Activated CD4-positive, alpha-beta T cell treated with anti-CD3 and anti-CD28 coated beads, Interleukin-2, amount 50 U/mL, for 4 hours (primary cell): ENCODE results near the gene USP3.
"Not testable (repeated sequence)": the region's sequence is repeated elsewhere in the genome, so short reads cannot be mapped to it uniquely, and the experiment has no call there.

Source experiments
- DNase-seq, 2 experiments: peaks; one replicate each; pipeline ENCODE4 v3.0.0-alpha.2; 2020

The USP3 gene

GRCh38 chr15:63597038-63597790 lies 92.8 kb downstream of the USP3 start, which contains the start of gene FBXL22:
TSS of gene FBXL22 (plus strand) at chr15:63597387. CDS start at chr15:63597393, 6 bp downstream.
- no peak for DNase-seq

- no peak for DNase-seq
These were observed 93.4 kb downstream of the USP3 start for GRCh38 chr15:63597821-63598220.

GRCh38 chr15:63598473-63599400 lies 94.3 kb downstream of the USP3 start:
- DNase-seq, result no peak

- peak; percentile 31 to 46 for DNase-seq
These were observed 95.1 kb downstream of the USP3 start for GRCh38 chr15:63599401-63600000.

GRCh38 chr15:63600001-63600615 lies 95.7 kb downstream of the USP3 start:
- DNase-seq, result no peak

GRCh38 chr15:63600616-63601025 lies 96.2 kb downstream of the USP3 start:
- peak; percentile 84 to 86 for DNase-seq

- peak in 1 of 2 experiments; percentile 38 for DNase-seq
These were observed 96.8 kb downstream of the USP3 start for GRCh38 chr15:63601026-63601703.

- no peak for DNase-seq
These were observed 97.4 kb downstream of the USP3 start for GRCh38 chr15:63601704-63602185.

GRCh38 chr15:63602595-63602994 lies 98.2 kb downstream of the USP3 start:
- DNase-seq, result no peak

- no peak for DNase-seq
These were observed 99.1 kb downstream of the USP3 start for GRCh38 chr15:63603516-63603915.

GRCh38 chr15:63604281-63604680 lies 99.9 kb downstream of the USP3 start:
- DNase-seq, result no peak

GRCh38 chr15:63605036-63605435 lies 100.6 kb downstream of the USP3 start:
- no peak for DNase-seq

GRCh38 chr15:63605816-63606215 lies 101.4 kb downstream of the USP3 start:
- peak; percentile 47 for DNase-seq

- DNase-seq, result no peak
These were observed 101.9 kb downstream of the USP3 start for GRCh38 chr15:63606308-63606707.

GRCh38 chr15:63608989-63609388 lies 104.6 kb downstream of the USP3 start:
- no peak for DNase-seq

GRCh38 chr15:63609448-63609847 lies 105.1 kb downstream of the USP3 start:
- no peak for DNase-seq

- peak; percentile 65 to 71 for DNase-seq
These were observed 105.9 kb downstream of the USP3 start for GRCh38 chr15:63610209-63610841.

GRCh38 chr15:63611177-63611576 lies 106.8 kb downstream of the USP3 start:
- DNase-seq, result no peak

- no peak for DNase-seq
These were observed 107.9 kb downstream of the USP3 start for GRCh38 chr15:63612300-63612699.

GRCh38 chr15:63615935-63616334 lies 111.5 kb downstream of the USP3 start:
- DNase-seq, result no peak

GRCh38 chr15:63617147-63617546 lies 112.8 kb downstream of the USP3 start:
- not testable (repeated sequence) for DNase-seq

GRCh38 chr15:63617627-63618026 lies 113.2 kb downstream of the USP3 start:
- DNase-seq, result not testable (repeated sequence)
